ENCODE measurements around the gene PRAC1.

Gene PRAC1

GRCh38 chr17:48752399-48753288 lies 30.3 kb upstream of the PRAC1 start:
- Histone ChIP-seq H3K9me2 (replicated peaks; ENCODE audit: insufficient read depth, low read length) (no peaks in the 10 kb centered on the region), H3K79me2 (ENCODE audit: insufficient read depth, low read length) (no peaks in the 10 kb centered on the region), H3K27me3 (ENCODE audit: low read length) (no peaks in the 10 kb centered on the region), H3F3A (ENCODE audit: insufficient read depth) (no peaks in the 10 kb centered on the region), H2AFZ (ENCODE audit: low read depth, low read length, severe bottlenecking) (no peak overlapping the region), H3K36me3 (ENCODE audit: low read length) (no peaks in the 10 kb centered on the region), H3K9me3 (ENCODE audit: insufficient read depth, low read length) (no peaks in the 10 kb centered on the region), H3K4me3 (ENCODE audit: insufficient read depth, low read length, poor library complexity, severe bottlenecking) (no peak overlapping the region), H3K27ac (ENCODE audit: low read depth, low read length) (no peak overlapping the region), H3K4me2 (ENCODE audit: low read depth, low read length, poor library complexity, severe bottlenecking) (no peak overlapping the region), H4K20me1 (ENCODE audit: low read depth, low read length) (no peaks in the 10 kb centered on the region), H3K9ac (ENCODE audit: low read length) (no peak overlapping the region)
- no peak for TF ChIP-seq EZH2phosphoT487 (conservative IDR thresholded peaks at IDR 0.05; ENCODE audit: low read length)
- TF ChIP-seq, protein P1, sequence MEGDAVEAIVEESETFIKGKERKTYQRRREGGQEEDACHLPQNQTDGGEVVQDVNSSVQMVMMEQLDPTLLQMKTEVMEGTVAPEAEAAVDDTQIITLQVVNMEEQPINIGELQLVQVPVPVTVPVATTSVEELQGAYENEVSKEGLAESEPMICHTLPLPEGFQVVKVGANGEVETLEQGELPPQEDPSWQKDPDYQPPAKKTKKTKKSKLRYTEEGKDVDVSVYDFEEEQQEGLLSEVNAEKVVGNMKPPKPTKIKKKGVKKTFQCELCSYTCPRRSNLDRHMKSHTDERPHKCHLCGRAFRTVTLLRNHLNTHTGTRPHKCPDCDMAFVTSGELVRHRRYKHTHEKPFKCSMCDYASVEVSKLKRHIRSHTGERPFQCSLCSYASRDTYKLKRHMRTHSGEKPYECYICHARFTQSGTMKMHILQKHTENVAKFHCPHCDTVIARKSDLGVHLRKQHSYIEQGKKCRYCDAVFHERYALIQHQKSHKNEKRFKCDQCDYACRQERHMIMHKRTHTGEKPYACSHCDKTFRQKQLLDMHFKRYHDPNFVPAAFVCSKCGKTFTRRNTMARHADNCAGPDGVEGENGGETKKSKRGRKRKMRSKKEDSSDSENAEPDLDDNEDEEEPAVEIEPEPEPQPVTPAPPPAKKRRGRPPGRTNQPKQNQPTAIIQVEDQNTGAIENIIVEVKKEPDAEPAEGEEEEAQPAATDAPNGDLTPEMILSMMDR (IDR thresholded peaks at IDR 0.05; ENCODE audit: insufficient read depth, low read length, poor library complexity, severe bottlenecking) = no peak

GRCh38 chr17:48751733-48752398 lies 29.5 kb upstream of the PRAC1 start:
- H3F3A ChIP-seq (ENCODE audit: insufficient read depth) = no peaks in the 10 kb centered on the region
- H3K4me2 ChIP-seq (ENCODE audit: low read depth, low read length, poor library complexity, severe bottlenecking) = no peak overlapping the region
- H3K9ac ChIP-seq (ENCODE audit: low read length) = no peak overlapping the region
- H3K9me2 ChIP-seq (replicated peaks; ENCODE audit: insufficient read depth, low read length) = no peaks in the 10 kb centered on the region
- no peaks in the 10 kb centered on the region for H3K27me3 ChIP-seq (ENCODE audit: low read length)
- H3K36me3 ChIP-seq (ENCODE audit: low read length) = no peaks in the 10 kb centered on the region
- TF ChIP-seq EZH2phosphoT487 (conservative IDR thresholded peaks at IDR 0.05; ENCODE audit: low read length) = no peak
- H3K27ac ChIP-seq (ENCODE audit: low read depth, low read length) = no peak overlapping the region
- H2AFZ ChIP-seq (ENCODE audit: low read depth, low read length, severe bottlenecking) = no peak overlapping the region
- no peaks in the 10 kb centered on the region for H3K79me2 ChIP-seq (ENCODE audit: insufficient read depth, low read length)
- no peak overlapping the region for H3K4me3 ChIP-seq (ENCODE audit: insufficient read depth, low read length, poor library complexity, severe bottlenecking)
- H3K9me3 ChIP-seq (ENCODE audit: insufficient read depth, low read length) = no peaks in the 10 kb centered on the region
- H4K20me1 ChIP-seq (ENCODE audit: low read depth, low read length) = no peaks in the 10 kb centered on the region

DNA sequence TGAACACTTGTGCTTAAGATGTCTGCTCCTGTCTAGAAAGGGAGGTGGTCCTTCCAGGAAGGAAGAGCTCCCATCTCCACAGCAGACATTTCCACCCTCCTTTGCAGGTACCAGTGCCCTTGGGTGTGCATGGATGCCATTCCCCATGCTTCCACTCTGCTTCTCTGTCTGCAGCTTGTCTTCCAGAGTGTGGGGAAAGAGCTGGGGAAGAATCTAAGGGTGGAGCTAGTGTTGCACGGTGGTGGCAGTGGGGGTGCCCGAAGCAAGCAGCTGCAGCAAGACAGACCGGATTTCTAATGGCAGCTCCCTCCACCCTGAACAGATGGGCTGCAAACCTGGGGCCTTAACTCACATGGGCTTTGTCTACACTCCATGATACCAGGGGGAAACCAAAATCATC lies 28.9 kb upstream of the PRAC1 start:
- TF ChIP-seq, protein P1 (IDR thresholded peaks at IDR 0.05; ENCODE audit: insufficient read depth, low read length, poor library complexity, severe bottlenecking) = no peak
- TF ChIP-seq EZH2phosphoT487 (conservative IDR thresholded peaks at IDR 0.05; ENCODE audit: low read length) = no peak
- H2AFZ ChIP-seq (ENCODE audit: low read depth, low read length, severe bottlenecking) = no peak overlapping the region
- H3K36me3 ChIP-seq (ENCODE audit: low read length) = no peaks in the 10 kb centered on the region
- no peak overlapping the region for H3K4me2 ChIP-seq (ENCODE audit: low read depth, low read length, poor library complexity, severe bottlenecking)
- H3K79me2 ChIP-seq (ENCODE audit: insufficient read depth, low read length) = no peaks in the 10 kb centered on the region
- no peaks in the 10 kb centered on the region for H3K9me2 ChIP-seq (replicated peaks; ENCODE audit: insufficient read depth, low read length)
- no peaks in the 10 kb centered on the region for H4K20me1 ChIP-seq (ENCODE audit: low read depth, low read length)
- no peak overlapping the region for H3K9ac ChIP-seq (ENCODE audit: low read length)
- no peaks in the 10 kb centered on the region for H3K9me3 ChIP-seq (ENCODE audit: insufficient read depth, low read length)
- no peak overlapping the region for H3K27ac ChIP-seq (ENCODE audit: low read depth, low read length)
- H3K27me3 ChIP-seq (ENCODE audit: low read length) = no peaks in the 10 kb centered on the region; the same call in 1 of the 2 replicates
- H3F3A ChIP-seq (ENCODE audit: insufficient read depth) = no peaks in the 10 kb centered on the region
- H3K4me3 ChIP-seq (ENCODE audit: insufficient read depth, low read length, poor library complexity, severe bottlenecking) = no peak overlapping the region
